Bronchial epithelial cell (primary cell): ENCODE measurements around the gene GPR142. TPM values are rescaled to one million over a fixed set of nuclear protein-coding genes. Genes with fewer than 3 reads are reported as not detected.
"Not testable (repeated sequence)": the region's sequence is repeated elsewhere in the genome, so short reads cannot be mapped to it uniquely, and the experiment has no call there.

Experiments
- DNase-seq: peaks from one replicate; pipeline ENCODE4 v3.0.0-alpha.2; 2010; ENCODE audit warnings: low read depth
- FAIRE-seq: peaks from 2 replicates; lab custom pipeline; 2011; peaks lifted over from hg19 to GRCh38; lab: Jason Lieb, UNC
- H3K27me3 ChIP-seq: 2 replicates; pipeline ENCODE4 v1.5.1; 2011; ENCODE audit warnings: low read length; ENCODE audit not compliant: control insufficient read depth, insufficient read depth
- H3K36me3 ChIP-seq: 2 replicates; pipeline ENCODE4 v1.5.1; 2011; ENCODE audit warnings: low read length; ENCODE audit not compliant: control insufficient read depth, insufficient read depth
- H3K4me3 ChIP-seq: 2 replicates; pipeline ENCODE4 v1.5.1; 2011; ENCODE audit warnings: mild to moderate bottlenecking, low read depth, low read length, control low read depth
- CTCF ChIP-seq: IDR thresholded peaks from 2 replicates; pipeline ENCODE4 v1.5.1; 2011; ENCODE audit warnings: mild to moderate bottlenecking, moderate library complexity, low read length, control low read depth, inconsistent platforms; ENCODE audit not compliant: insufficient read depth, severe bottlenecking
- total RNA-seq: library from RNA; depleted of rRNA; stranded (reverse); fragments of >200 nt; gene quantifications from 2 replicates; pipeline ENCODE4 v1.2.1, GENCODE V29; 2014

GPR142 gene
- total RNA-seq, 1 donor from 2014 or later: not detected

GRCh38 chr17:74404789-74405188 is 37.5 kb downstream of the GPR142 start:
- H3K36me3 ChIP-seq: no peaks in the 10 kb centered on the region
- FAIRE-seq: no peak
- H3K4me3 ChIP-seq: no peak overlapping the region
- H3K27me3 ChIP-seq: peaks cover 3% of the 10 kb centered on the region
- TF ChIP-seq CTCF: no peak
- DNase-seq: no peak

GRCh38 chr17:74405311-74405710 is 38.0 kb downstream of the GPR142 start:
- DNase-seq, FAIRE-seq, H3K27me3 ChIP-seq, H3K36me3 ChIP-seq, H3K4me3 ChIP-seq: not testable (repeated sequence)

DNA sequence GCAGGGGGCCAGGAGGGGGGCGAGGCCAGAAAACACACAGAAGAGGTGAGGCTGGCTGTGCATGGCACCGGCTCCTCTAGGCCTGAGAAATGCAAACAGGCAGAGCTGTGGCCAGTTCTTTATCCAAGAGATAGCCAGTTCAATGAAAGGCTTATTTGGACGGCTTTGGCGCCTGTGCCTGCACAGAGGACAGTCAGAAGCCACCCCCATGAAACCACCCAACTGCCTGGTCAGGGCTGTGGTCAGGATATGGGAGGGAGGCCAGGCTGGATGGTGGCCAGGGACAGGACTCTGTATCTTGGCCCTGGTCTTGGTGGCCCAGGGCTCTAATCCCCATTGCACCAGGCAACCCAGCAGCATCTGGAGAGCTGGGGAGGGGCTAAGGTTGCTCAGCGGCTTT is 40.1 kb downstream of the GPR142 start:
- Histone ChIP-seq H3K36me3 (no peaks in the 10 kb centered on the region), H3K27me3 (peaks cover 3% of the 10 kb centered on the region), H3K4me3 (no peak overlapping the region)
- FAIRE-seq (no peak), DNase-seq (no peak)
- TF ChIP-seq CTCF: no peak

DNA sequence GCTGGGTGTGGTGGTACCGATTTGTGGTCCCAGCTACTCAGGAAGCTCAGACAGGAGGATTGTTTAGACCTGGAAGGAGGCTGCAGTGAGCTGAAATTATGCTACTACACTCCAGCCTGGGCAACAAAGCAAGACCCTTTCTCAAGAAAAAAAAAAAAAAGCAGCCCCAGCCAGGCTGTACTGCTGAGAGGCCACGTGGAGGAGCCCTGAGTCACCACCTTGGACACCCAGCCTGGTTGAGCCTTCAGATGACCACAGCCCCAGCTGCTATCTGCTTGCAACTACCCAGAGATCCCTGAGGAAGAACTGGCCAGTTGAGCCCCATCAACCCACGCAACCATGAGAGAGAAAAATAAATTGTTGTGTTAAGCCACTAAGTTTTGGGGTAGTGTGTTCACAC is 41.0 kb downstream of the GPR142 start:
- DNase-seq: peak; percentile 15
- TF ChIP-seq CTCF: peak; percentile 17
- Histone ChIP-seq H3K36me3 (no peaks in the 10 kb centered on the region), H3K27me3 (peaks cover 3% of the 10 kb centered on the region), H3K4me3 (no peak overlapping the region)
- no peak for FAIRE-seq

DNA sequence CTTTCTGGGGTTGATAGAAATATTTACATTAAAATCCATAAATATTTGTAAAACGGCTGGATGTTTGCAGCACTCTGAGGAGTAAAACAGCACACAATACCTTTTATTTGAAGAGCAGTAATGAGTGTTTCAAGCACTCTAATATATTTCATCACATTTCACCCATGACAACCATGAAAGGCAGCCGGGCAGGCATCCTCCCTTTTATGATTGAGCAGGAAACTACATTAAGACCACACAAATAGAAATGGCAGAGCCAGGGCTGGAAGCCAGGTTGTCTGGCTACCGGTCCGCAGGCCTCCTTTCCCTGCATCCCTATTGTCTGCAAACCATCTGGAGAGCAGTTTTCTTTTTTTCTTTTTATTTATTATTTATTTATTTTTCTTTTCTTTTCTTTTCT is 41.5 kb downstream of the GPR142 start:
- TF ChIP-seq CTCF: no peak
- DNase-seq: peak; percentile 32
- Histone ChIP-seq H3K36me3 (no peaks in the 10 kb centered on the region), H3K27me3 (peaks cover 2% of the 10 kb centered on the region), H3K4me3 (no peak overlapping the region)
- no peak for FAIRE-seq

GRCh38 chr17:74410001-74410443 is 42.7 kb downstream of the GPR142 start:
- FAIRE-seq (no peak), DNase-seq (no peak)
- H3K4me3 ChIP-seq: no peak overlapping the region
- no peaks in the 10 kb centered on the region for H3K27me3 ChIP-seq
- H3K36me3 ChIP-seq: no peaks in the 10 kb centered on the region
- TF ChIP-seq CTCF: no peak
